ENCODE data around the gene TM9SF1. TPM values are rescaled to one million over a fixed set of nuclear protein-coding genes. Genes with fewer than 3 reads are reported as not detected.
A peak's percentile ranks its signal among the peaks of the same experiment; 100 is the strongest.

The TM9SF1 gene
- total RNA-seq, 1 donor from 2014 or later: 52.0 TPM

DNA sequence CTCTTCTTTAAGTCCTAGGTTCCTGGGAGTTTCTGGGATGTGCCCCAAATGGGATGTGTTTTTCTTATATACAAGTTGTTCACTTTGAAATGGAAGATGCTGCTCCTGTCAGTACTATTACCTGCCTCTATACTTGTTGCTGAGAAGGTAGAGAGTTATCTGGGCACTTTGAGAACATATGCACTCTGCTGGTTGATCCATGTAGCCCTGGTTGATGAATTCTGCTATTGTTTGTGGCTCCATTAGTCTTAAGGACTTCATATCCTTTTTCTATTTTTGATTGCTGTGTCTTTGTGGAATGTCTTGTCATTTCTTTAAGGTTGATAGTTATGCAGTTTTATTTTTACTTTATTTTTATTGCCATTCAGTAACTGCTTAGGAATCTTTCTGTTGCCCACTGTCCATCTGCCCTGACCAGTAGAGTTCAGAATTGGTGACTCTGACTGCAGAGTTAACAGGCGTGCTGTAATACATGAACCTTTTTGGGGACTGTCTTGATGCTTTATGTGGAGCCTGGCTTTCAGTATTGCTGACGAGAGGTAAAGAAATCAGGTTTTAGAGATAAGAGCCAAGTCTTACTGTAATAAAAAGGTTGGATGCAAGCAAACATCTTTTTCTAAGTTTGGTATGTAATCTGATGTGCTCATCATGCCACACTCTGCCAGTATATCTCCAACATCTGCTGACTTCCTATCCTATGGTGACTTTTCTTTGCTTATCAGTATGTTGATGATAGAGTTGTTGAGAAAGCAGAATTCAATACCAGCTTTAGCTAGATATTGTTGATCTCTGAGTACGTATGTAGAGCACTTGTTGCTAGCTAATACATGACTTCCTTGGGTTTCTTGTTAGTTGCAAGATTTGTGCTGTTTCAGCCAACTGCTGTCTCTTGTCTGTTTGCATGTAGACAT lies 39.1 kb upstream of the TM9SF1 start:
- no peak overlapping the region for H3K4me3 ChIP-seq
- peaks cover 34% of the 10 kb centered on the region for H3K4me1 ChIP-seq
- intact Hi-C loops (cut with DNase I): no loop called here
- TF ChIP-seq CTCF (IDR thresholded peaks at IDR 0.05): no peak
- H3K27ac ChIP-seq: peak overlapping the region; percentile 6
- H3K9me3 ChIP-seq: no peaks in the 10 kb centered on the region
- H3K27me3 ChIP-seq: no peaks in the 10 kb centered on the region
- DNase-seq: no peak
- ATAC-seq: no peak
- peaks cover 43% of the 10 kb centered on the region for H3K36me3 ChIP-seq

- Histone ChIP-seq H3K4me1 (peaks cover 25% of the 10 kb centered on the region), H3K27ac (peak overlapping the region; percentile 91), H3K9me3 (no peaks in the 10 kb centered on the region), H3K4me3 (peak overlapping the region; percentile 80), H3K36me3 (peaks cover 34% of the 10 kb centered on the region), H3K27me3 (no peaks in the 10 kb centered on the region)
- intact Hi-C loops (cut with DNase I): no loop called here
- TF ChIP-seq CTCF (IDR thresholded peaks at IDR 0.05): no peak
- no peak for DNase-seq
- no peak for ATAC-seq
Measured at GRCh38 chr14:24233538-24233866, 38.3 kb upstream of the TM9SF1 start.

DNA sequence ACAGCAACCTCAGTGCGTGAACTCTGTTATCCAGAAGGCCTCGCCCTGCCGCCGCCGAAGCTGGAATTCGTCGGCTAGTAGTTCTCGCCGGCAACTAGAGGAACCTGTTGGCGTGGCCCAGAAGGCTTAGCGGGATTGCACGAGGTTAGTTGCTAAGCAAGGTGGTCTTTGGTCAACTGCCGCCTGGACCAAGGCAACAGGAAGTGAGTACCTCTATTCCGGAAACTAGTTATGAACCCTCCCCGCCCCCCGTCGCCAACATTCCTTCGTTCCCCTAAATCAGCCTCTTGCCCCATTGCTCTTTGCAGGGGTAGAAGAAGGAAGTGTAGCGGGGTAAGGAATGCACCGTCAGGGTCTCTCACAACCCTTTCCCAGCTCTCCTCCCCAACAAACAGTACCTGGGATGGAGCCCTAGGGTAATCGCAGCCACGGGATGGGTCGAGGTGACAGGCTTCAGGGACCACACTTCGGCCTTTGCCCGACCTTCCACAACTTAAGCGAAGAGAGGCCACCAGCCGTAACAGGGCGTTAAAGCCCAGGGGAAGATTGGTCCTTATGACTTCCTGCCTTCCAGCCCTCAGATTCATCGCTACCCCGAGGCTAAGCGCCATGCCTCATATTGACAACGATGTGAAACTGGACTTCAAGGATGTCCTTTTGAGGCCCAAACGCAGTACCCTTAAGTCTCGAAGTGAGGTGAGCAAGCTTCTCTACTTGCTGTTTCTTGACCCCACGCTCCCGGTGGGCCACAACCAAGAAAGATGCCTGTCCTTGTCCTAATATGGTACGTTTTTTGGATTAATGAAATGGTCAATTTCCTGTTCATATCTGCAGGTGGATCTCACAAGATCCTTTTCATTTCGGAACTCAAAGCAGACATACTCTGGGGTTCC lies 37.6 kb upstream of the TM9SF1 start, which contains the start of gene GMPR2:
Gene GMPR2 (plus strand): TSS at position 285 of the 893 bp plus-strand sequence. CDS start 325 bp downstream, at position 610.
- ATAC-seq: peak; percentile 82
- TF ChIP-seq CTCF (IDR thresholded peaks at IDR 0.05): no peak
- Histone ChIP-seq H3K36me3 (peaks cover 34% of the 10 kb centered on the region), H3K4me1 (peaks cover 25% of the 10 kb centered on the region), H3K27me3 (no peaks in the 10 kb centered on the region), H3K9me3 (no peaks in the 10 kb centered on the region), H3K4me3 (peak within 1 kb of the TSS; percentile 80), H3K27ac (peak within 1 kb of the TSS; percentile 91)
- DNase-seq: no peak
- intact Hi-C loops (cut with DNase I): no loop called here

- Histone ChIP-seq H3K9me3 (no peaks in the 10 kb centered on the region), H3K27me3 (no peaks in the 10 kb centered on the region), H3K36me3 (peaks cover 34% of the 10 kb centered on the region), H3K4me1 (peaks cover 25% of the 10 kb centered on the region), H3K27ac (peak within 1 kb of the TSS; percentile 91), H3K4me3 (peak within 1 kb of the TSS; percentile 80)
- ATAC-seq: peak; percentile 93
- no peak for TF ChIP-seq CTCF (IDR thresholded peaks at IDR 0.05)
- DNase-seq: peak; percentile 94
- intact Hi-C loops (cut with DNase I): no loop called here
Measured at GRCh38 chr14:24232121-24232644, 36.9 kb upstream of the TM9SF1 start, which contains the start of gene NEDD8. TSS of gene NEDD8 (minus strand) at chr14:24232367. CDS start at chr14:24232267, 100 bp downstream.

DNA sequence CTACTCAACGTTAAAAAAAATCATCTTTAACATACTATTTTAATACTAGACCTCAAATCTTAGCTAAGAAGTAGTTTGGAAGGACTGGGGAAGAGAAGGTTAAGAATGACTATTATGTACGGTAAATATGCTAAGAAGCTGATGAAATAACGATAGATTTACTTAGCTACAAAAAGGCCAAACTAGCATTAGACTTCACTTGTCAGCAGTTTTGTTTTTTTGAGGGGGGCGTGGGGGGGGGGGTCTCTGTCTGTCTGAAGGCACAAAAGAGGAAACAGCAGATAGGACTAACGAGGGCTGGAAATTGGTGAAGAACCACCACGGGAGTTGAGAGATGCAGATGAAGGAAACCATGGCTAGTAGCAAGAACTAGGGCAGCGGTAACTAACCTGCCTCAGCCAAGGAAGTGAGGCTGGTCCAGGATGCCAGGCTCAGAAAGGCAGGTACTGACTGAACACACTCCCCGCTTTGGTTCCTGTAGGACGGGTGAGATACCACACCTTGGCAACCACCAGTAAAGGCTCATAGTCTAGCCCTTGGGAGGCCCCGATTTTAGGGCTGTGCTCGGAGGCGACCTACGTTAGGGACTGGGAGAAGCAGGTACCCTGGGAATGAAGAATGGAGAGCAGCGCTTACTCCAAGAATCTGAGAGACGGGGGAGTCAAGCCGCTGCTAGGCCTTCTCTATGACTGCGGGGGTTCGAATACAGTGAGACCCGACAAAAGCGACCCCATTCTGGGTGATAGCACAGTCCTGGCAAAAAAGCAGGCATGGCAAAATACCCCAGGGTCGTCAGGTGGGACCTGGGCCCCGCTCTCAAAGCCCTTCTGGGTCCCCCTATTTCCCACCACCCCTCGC lies 36.3 kb upstream of the TM9SF1 start:
- ATAC-seq (peak; percentile 1), DNase-seq (no peak)
- H3K27me3 ChIP-seq: no peaks in the 10 kb centered on the region
- H3K4me3 ChIP-seq: peak overlapping the region; percentile 80
- peaks cover 28% of the 10 kb centered on the region for H3K36me3 ChIP-seq
- intact Hi-C loops (cut with DNase I): no loop called here
- H3K9me3 ChIP-seq: no peaks in the 10 kb centered on the region
- peaks cover 25% of the 10 kb centered on the region for H3K4me1 ChIP-seq
- peak overlapping the region; percentile 91 for H3K27ac ChIP-seq
- no peak for TF ChIP-seq CTCF (IDR thresholded peaks at IDR 0.05)
